Stomach (tissue), 9 donors: ENCODE results near the gene FTO. TPM values are rescaled to one million over a fixed set of nuclear protein-coding genes. Genes with fewer than 3 reads are reported as not detected.

Experiments
- DNase-seq, 2 donors: peaks; one replicate each; pipeline versions ENCODE4 v3.0.0 to v3.0.0-alpha.2; 2013 to 2019
- H3K27ac ChIP-seq, 5 donors: fragments of 200-600 bp in 4 of 5; sonication (generic) in 4 of 5; one replicate each; pipeline ENCODE4 v1.5.1; 2013 to 2019; ENCODE audit warnings: mild to moderate bottlenecking in 1 of 5, moderate library complexity in 1 of 5
- H3K27me3 ChIP-seq, 3 donors: fragments of 200-600 bp; sonication (generic); one replicate each; pipeline ENCODE4 v1.5.1; 2017 to 2019; ENCODE audit warnings: mixed run types in 1 of 3
- H3K36me3 ChIP-seq, 4 donors: fragments of 200-600 bp; sonication (generic); 1 replicate in 3 of 4; 2 replicates in 1 of 4; pipeline ENCODE4 v1.5.1; 2016 to 2019
- H3K4me1 ChIP-seq, 4 donors: fragments of 200-600 bp; sonication (generic); one replicate each; pipeline ENCODE4 v1.5.1; 2016 to 2019
- H3K4me3 ChIP-seq, 4 donors: fragments of 200-600 bp; sonication (generic) in 3 of 4; one replicate each; pipeline ENCODE4 v1.5.1; 2016 to 2019; ENCODE audit warnings: mild to moderate bottlenecking in 1 of 4
- H3K9me3 ChIP-seq, 4 donors: fragments of 200-600 bp; sonication (generic); one replicate each; pipeline ENCODE4 v1.5.1; 2016 to 2019
- EP300 ChIP-seq: sonication (generic); formaldehyde crosslinking; IDR thresholded peaks from one replicate; pipeline ENCODE4 v1.6.1; 2017; ENCODE audit warnings: antibody characterized with exemption
- POLR2A ChIP-seq, 4 donors: fragments of 450-650 bp; IDR thresholded peaks; one replicate each; pipeline ENCODE4 v1.6.1; 2016; ENCODE audit warnings: antibody characterized with exemption in 4 of 4, control low read depth in 2 of 4, mild to moderate bottlenecking in 1 of 4, moderate library complexity in 1 of 4
- POLR2AphosphoS5 ChIP-seq, 3 donors: sonication (generic); formaldehyde crosslinking; IDR thresholded peaks; one replicate each; pipeline ENCODE4 v1.6.1; 2016; ENCODE audit warnings: antibody characterized with exemption in 3 of 3
- WGBS, 5 donors: extraction: QIAGEN DNeasy Blood & Tissue Kit in 3 of 5; methylation state at CpG; one replicate each; pipeline versions ENCODE4 v1.1.5 to v1.1.7; 2013 to 2018; 5-methylcytosine and 5-hydroxymethylcytosine counted together
- intact Hi-C: fragments of 100-400 bp; cut with DNase I; formaldehyde crosslinking; loops from one replicate; pipeline ENCODE4 v1.15.1; 2023; ENCODE audit warnings: low total_unique reads
- polyA plus RNA-seq, 3 donors: library from polyadenylated mRNA; stranded (reverse); fragments of 200-250 nt; gene quantifications; one replicate each; pipeline ENCODE4 v1.2.3, GENCODE V29; 2013
- total RNA-seq, 5 donors: library from RNA; depleted of rRNA; stranded (reverse); fragments of >200 nt; gene quantifications; one replicate each; pipeline versions ENCODE4 v1.1.0 to v1.2.3, GENCODE V29; 2014 to 2016
- TF ChIP-seq, protein P1 (sequence below), 7 experiments: fragments of 450-650 bp in 4 of 7; fragments of 200-600 bp in 3 of 7; sonication (generic) in 3 of 7; IDR thresholded peaks; one replicate each; pipeline ENCODE4 v1.5.1; 2016 to 2019; ENCODE audit warnings: antibody characterized with exemption in 7 of 7, control low read depth in 2 of 7, mild to moderate bottlenecking in 1 of 7
- donor health status: healthy with polysubstance abuse.
- donor health status: Bipolar disorder and iron deficiency.
- donor health status: healthy.

The FTO gene
- total and polyA plus RNA-seq, 8 donors, result 9.3 to 88.7 (median 24.6) TPM

DNA sequence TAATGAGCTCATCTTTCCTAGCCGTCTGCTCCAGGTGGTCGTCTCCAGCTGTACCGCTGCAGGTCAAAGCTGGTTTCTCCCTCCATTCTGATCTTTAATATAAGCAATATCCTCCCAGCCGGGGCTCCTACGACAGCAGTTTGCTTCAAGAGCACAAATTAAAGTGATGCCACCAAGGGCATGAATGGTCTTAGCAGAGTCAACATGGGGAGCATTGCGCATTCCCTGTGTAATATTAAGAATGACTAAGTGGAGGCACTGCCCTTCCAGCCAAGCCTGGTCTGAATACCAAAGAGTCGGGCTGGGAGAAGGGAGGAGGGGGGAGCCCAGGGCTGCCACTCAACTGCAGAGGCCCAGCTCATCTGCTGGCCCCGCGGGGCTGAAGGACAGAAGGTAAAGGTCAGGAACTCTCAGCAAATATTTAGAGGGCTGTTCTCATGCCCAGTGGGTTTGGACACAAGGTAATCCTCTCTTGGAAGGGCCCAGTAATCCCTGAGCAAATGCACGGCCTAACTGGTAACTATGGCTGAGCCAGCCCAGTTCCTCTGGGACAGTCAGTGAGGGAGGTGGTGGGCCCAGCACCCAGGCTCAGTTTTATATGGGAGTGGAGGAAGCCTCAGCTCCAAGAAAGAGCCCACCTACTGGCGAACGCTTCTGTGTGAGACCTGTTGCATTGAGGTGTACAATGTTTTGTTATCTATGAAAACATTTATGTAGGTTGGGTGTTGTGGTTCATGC lies 461.4 kb downstream of the FTO start:
- Histone ChIP-seq H3K4me3 (no peak overlapping the region), H3K9me3 (no peaks in the 10 kb centered on the region)

DNA sequence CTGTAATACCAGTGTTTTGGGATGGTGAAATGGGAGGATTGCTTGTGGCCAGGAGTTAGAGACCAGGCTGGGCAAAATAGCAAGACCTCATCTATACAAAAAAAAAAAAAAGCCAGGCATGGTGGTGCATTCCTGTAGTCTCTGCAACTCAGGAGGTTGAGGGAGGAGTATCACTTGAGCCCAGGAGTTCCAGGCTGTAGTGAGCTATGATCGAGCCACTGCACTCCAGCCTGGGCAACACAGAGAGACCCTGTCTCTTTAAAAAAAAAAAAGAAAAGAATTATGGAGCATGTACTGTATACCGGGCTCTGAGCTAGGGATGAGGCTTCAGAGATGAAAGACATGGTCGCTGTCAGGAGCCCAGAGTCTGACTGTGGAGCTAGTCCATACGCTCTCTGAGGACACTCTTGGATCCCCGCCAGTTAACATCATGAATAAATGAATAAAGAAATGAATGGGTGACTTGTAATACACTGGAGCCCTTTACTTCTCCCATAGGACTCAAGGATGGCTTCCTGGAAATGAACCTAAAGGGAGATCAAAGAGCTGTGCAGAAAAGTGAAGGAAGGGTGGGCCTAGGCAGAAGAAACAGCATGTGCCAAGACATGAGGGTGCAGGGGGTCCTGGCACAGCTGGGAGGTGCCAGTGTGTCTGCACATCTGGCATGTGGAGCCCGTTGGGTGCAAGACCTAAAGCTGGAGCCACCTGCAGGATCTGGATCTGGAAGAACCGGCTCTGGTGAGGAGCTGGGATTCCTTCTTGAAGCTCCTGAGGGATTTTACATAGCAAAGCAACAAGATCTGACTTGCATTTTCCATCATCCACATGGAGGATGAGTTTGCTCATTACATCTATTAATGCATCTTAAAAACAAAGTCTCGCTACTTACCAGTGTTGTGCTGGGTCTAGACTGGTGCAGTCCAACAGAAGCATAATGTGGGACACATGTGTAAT lies 462.2 kb downstream of the FTO start:
- no peaks in the 10 kb centered on the region for H3K27me3 ChIP-seq
- intact Hi-C loops, result no loop called here
- H3K4me1 ChIP-seq, result no peaks in the 10 kb centered on the region
- no peak for DNase-seq
- 71 to 82% (median 79%) methylated on average over 8 of the region's 8 CpGs for WGBS, 5 donors
- H3K27ac ChIP-seq, result no peak overlapping the region
- TF ChIP-seq POLR2A (IDR thresholded peaks at IDR 0.05), result no peak
- TF ChIP-seq EP300, result no peak
- TF ChIP-seq, protein P1, sequence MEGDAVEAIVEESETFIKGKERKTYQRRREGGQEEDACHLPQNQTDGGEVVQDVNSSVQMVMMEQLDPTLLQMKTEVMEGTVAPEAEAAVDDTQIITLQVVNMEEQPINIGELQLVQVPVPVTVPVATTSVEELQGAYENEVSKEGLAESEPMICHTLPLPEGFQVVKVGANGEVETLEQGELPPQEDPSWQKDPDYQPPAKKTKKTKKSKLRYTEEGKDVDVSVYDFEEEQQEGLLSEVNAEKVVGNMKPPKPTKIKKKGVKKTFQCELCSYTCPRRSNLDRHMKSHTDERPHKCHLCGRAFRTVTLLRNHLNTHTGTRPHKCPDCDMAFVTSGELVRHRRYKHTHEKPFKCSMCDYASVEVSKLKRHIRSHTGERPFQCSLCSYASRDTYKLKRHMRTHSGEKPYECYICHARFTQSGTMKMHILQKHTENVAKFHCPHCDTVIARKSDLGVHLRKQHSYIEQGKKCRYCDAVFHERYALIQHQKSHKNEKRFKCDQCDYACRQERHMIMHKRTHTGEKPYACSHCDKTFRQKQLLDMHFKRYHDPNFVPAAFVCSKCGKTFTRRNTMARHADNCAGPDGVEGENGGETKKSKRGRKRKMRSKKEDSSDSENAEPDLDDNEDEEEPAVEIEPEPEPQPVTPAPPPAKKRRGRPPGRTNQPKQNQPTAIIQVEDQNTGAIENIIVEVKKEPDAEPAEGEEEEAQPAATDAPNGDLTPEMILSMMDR (IDR thresholded peaks at IDR 0.05), result no peak
- TF ChIP-seq POLR2AphosphoS5 (IDR thresholded peaks at IDR 0.05), result no peak
- H3K36me3 ChIP-seq, result no peaks in the 10 kb centered on the region
- H3K4me3 ChIP-seq, result no peak overlapping the region
- no peaks in the 10 kb centered on the region for H3K9me3 ChIP-seq

More for the DNA sequence above, 461.4 kb downstream of the FTO start:
- H3K4me1 ChIP-seq, result no peaks in the 10 kb centered on the region
- no peak for DNase-seq
- no peaks in the 10 kb centered on the region for H3K27me3 ChIP-seq
- no peaks in the 10 kb centered on the region for H3K36me3 ChIP-seq
- intact Hi-C loops, result no loop called here
- 76 to 82% (median 81%) methylated on average over 11 to 12 of the region's 12 CpGs for WGBS, 5 donors
- no peak overlapping the region for H3K27ac ChIP-seq
- TF ChIP-seq POLR2AphosphoS5 (IDR thresholded peaks at IDR 0.05), result no peak
- no peak for TF ChIP-seq POLR2A (IDR thresholded peaks at IDR 0.05)
- TF ChIP-seq, protein P1 (IDR thresholded peaks at IDR 0.05), result no peak
- TF ChIP-seq EP300, result no peak

DNA sequence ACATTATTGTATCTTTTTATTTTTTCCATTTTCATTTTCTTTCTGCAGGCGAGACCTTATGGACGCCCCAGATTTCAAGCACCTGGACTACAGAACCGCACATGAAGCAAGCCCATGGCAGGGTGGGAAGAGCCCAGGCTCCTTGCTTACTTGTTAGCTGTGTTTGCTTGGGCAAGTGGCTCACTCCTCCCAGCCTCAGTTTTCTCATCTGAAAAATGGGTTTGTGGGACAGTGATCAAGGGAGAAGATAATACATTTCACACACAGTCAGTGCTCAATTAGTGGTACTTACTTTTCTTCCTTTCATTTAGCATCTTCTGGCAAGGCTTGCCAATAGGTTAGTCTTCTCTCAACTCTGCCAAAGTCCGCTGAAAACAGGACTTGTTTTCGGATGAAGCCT lies 465.2 kb downstream of the FTO start:
- no peak overlapping the region for H3K27ac ChIP-seq
- no peak for TF ChIP-seq EP300
- no peak for TF ChIP-seq POLR2AphosphoS5 (IDR thresholded peaks at IDR 0.05)
- no peak for TF ChIP-seq POLR2A (IDR thresholded peaks at IDR 0.05)
- TF ChIP-seq, protein P1 (IDR thresholded peaks at IDR 0.05), result no peak
- WGBS, 5 donors, result 94 to 98% (median 97%) methylated on average over 5 of the region's 5 CpGs
- H3K27me3 ChIP-seq, result peaks cover 0 to 13% (median 0%) of the 10 kb centered on the region in 3 donors
- H3K36me3 ChIP-seq, result no peaks in the 10 kb centered on the region
- no peaks in the 10 kb centered on the region for H3K9me3 ChIP-seq
- peaks cover 0 to 10% (median 3%) of the 10 kb centered on the region in 4 donors for H3K4me1 ChIP-seq
- DNase-seq, result no peak
- no peak overlapping the region for H3K4me3 ChIP-seq
- intact Hi-C loops, result no loop called here
